AG09319 (cell line): Measurements from ENCODE around the gene POU2AF1.

ENCODE experiments used
- DNase-seq: peaks from one replicate; pipeline ENCODE4 v3.0.0-alpha.2; 2010; ENCODE audit warnings: low read depth; ENCODE audit errors: extremely low read depth
- CTCF ChIP-seq: IDR thresholded peaks from 2 replicates; pipeline ENCODE4 v1.5.1; 2011; ENCODE audit warnings: low read depth, mild to moderate bottlenecking, inconsistent platforms, low read length, moderate library complexity

Gene POU2AF1

GRCh38 chr11:111355956-111356659 is 23.0 kb downstream of the POU2AF1 start:
- no peak for TF ChIP-seq CTCF

DNA sequence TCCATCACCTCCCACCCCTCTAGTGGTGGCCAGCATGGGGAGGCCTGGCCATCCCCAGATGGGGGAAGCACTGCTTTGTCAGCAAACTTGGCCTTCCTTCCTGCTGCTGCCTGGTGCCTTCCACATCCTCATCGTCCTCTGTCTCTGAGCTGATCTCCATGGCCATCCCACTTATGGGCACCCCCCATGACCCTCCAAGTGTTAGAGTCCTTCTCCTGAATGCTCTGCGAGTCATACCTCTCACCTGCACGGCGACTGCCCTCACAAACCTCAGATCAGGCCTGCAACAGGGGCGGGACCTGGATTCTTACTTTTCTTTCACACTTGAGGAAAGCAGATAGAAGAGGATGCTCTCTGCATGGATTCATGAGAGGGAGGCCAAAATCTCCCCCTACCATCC is 24.0 kb downstream of the POU2AF1 start:
- no peak for DNase-seq
- no peak for TF ChIP-seq CTCF

More at GRCh38 chr11:111355956-111356659, 23.0 kb downstream of the POU2AF1 start:
- no peak for DNase-seq

DNA sequence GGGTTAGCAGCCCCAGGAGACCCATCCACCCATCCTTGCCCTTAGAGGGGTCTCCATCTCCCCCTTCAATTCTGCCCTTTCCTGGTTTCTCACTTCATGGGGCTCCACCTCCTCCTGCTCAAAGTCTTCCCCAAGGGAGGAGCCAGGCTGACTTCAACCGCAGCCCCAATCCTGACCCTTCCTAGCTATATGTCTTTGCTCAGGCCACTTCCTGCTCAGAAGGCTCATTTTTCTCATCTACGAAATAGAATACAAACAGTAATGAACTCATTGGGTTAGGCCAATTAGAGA is 24.5 kb downstream of the POU2AF1 start:
- no peak for DNase-seq
- no peak for TF ChIP-seq CTCF

DNA sequence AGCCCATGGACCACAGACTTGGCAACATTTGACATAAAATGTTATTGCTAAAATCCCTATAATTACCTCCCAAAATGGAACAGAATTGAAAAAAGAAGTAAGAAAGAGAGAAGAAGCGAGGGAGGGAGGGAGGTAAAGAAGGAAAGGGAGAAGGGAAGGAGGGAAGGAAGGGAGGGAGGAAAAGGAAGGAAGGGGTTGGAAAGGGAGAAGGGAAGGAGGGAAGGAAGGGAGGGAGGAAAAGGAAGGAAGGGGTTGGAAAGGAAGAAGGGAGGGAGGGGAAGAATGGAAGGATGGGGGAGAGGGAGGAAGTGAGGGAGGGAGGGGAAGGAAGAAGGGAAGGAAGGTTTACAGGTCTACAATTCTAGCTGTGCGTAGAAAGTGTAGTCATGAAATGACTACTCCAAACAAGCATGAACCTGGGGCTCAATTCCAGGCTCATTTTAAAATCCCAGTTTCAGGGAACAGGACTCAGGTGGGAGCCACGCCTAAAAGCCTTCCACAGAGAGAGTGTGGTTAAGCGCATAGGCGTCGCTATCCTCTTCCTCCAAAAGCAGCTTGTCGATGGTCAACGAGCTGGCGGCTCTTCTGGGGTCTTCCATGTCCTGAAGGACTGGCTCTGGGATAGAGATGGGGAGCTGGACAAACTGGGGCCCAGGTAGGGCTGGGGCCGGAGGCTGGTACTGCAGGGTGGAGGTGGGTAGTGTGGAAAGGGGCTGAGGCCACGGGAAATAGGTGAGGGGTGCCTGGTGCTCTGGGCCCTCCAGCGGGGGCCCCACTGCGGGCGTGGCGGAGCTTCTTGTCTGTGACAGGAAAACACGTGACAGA is 25.1 kb downstream of the POU2AF1 start:
- TF ChIP-seq CTCF = no peak

DNA sequence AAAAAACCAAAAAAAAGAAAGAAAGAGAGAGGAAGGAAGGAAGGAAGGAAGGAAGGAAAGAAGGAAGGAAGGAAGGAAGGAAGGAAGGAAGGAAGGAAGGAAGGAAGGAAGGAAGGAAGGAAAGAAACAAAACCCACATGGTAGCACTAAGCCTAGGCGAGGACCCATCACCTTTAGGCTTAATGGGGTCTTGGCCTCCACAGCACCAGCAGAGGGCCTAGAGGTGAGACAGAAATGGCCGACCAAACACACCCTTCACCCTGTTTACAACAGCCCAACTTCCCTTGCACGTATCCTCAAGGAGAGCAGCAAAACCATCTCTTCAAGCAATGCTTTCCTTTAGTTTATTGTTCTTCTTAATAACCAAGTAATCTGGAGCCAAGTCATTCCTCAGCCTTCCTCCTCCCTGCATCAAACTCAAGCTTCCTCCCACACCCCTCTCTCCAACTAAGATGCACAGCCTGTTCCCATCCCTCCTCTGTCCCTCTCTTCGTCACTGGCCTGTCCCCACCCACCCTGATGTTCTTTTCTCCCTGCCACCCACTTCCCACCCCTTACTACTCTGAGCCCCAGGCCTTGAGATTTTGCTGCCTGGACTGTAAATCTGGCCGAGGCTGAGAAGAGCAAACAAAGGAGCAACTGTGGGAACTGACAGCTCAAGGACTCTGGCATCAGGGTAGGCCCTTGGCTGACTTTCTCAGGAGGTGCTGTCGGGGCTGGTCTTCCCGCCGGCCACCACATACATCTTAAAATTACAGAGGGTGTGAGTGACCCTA is 26.0 kb downstream of the POU2AF1 start:
- no peak for TF ChIP-seq CTCF
- no peak for DNase-seq

More for the DNA sequence above, 25.1 kb downstream of the POU2AF1 start:
- DNase-seq = no peak

GRCh38 chr11:111352231-111352746 is 26.8 kb downstream of the POU2AF1 start:
- TF ChIP-seq CTCF = no peak
- DNase-seq = no peak
